HG03097 (cell line): ENCODE data around the gene TMPRSS11A.

ENCODE experiments used
- ATAC-seq: cut with Tn5 transposase; IDR thresholded peaks from one replicate; pipeline ENCODE4 v1.9.1; 2021; ENCODE audit not compliant: unreplicated experiment, low FRiP score

The TMPRSS11A gene

DNA sequence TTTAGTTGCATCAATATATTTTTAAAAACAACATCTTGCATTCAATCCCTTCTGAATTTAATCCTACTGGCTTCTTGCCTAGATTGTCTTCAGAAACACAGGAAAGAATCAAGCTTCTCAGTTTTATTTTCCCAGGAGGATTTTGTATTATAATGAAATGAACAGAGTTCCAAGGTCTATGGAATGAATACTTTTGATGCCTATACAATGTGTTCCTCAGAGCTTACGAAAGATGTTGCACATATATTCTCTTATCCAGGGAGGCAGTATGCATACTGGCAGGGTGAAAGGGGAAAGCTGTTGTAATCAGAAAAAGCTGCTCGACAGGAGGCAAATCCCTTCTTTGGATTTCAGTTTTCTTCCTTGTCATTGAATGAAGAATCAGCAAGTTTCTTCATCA, 88.3 kb downstream of the TMPRSS11A start:
- ATAC-seq, result no peak

GRCh38 chr4:67873116-67873515, 90.2 kb downstream of the TMPRSS11A start:
- ATAC-seq, result no peak

DNA sequence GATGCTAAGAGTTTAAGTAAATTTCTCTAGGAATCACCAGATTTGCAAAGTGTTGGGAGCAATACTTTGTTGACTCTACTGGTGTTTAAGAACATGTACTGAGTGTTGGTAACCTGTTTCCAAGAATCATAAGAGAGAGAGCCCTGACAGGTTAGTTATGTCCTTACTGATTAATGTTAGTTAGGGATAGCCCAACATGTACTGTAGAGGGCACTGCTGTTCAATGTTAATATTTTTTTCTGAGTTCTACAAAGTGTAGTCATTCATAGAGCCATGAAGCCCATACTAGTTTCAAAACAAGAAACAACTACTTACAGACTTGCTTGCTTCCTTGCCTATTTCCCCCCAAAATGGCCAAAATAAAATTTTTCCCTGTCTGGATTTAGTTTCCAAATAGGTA, 91.4 kb downstream of the TMPRSS11A start:
- ATAC-seq, result peak; percentile 76

DNA sequence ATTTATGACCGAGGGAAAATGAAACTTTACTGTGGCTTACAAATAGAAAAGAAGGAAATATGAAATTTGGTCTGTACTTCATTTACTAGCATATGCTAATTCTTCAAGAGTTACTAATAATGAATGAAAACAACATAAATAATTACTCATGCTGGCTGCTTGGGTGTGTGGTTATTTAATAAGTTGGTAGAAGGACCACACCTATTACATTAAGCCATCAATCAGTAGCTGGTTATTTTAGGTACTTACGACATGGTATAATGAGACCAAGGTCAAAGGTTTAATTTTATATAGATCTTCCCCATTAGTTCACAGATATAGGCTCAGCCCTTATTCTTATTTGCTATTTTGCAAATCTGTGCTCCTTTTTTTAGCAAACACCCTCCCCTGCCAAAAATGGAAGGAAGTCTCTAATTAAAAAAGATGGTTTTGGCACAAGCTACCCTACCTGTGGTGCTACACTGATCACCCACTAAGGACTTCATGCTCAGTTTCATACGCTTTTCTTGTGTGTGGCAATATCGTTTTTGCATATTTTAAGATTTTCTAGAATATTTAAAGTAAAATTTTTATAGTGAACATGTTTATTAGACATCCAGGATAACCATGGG, 93.6 kb downstream of the TMPRSS11A start:
- ATAC-seq, result no peak

GRCh38 chr4:67861513-67861912, 101.8 kb downstream of the TMPRSS11A start:
- no peak for ATAC-seq
